Spinal cord (tissue), 10 donors: ENCODE results near the gene HDAC9. TPM values are rescaled to one million over a fixed set of nuclear protein-coding genes. Genes with fewer than 3 reads are reported as not detected.

ENCODE experiments used
- DNase-seq, 6 donors: peaks; one replicate each; pipeline versions ENCODE4 v3.0.0 to v3.0.0-alpha.2; 2013 to 2015; ENCODE audit warnings: low spot score in 6 of 6, low read depth in 4 of 6
- H3K27ac ChIP-seq: one replicate; pipeline ENCODE4 v1.5.1; 2013; ENCODE audit warnings: low read depth, low read length, control low read depth
- H3K27me3 ChIP-seq: one replicate; pipeline ENCODE4 v1.6.1; 2013; ENCODE audit warnings: low read length; ENCODE audit not compliant: control insufficient read depth, insufficient read depth
- H3K36me3 ChIP-seq: one replicate; pipeline ENCODE4 v1.6.1; 2013; ENCODE audit warnings: low read length; ENCODE audit not compliant: control insufficient read depth, insufficient read depth
- H3K4me1 ChIP-seq: one replicate; pipeline ENCODE4 v1.6.1; 2013; ENCODE audit warnings: low read length; ENCODE audit not compliant: control insufficient read depth, insufficient read depth
- H3K4me3 ChIP-seq: one replicate; pipeline ENCODE4 v1.5.1; 2013; ENCODE audit warnings: low read depth, low read length, control low read depth
- H3K9me3 ChIP-seq: one replicate; pipeline ENCODE4 v1.6.1; 2013; ENCODE audit warnings: low read length; ENCODE audit not compliant: control insufficient read depth, insufficient read depth
- WGBS: methylation state at CpG from one replicate; pipeline ENCODE4 v1.1.5; 2013; ENCODE audit warnings: missing lambda C conversion rate; ENCODE audit not compliant: insufficient coverage; 5-methylcytosine and 5-hydroxymethylcytosine counted together
- polyA plus RNA-seq, 2 donors: library from polyadenylated mRNA; unstranded; fragments of 120-200 nt; gene quantifications; one replicate each; pipeline ENCODE4 v1.2.1, GENCODE V29; 2013; ENCODE audit not compliant: insufficient read length in 2 of 2
- total RNA-seq, 2 donors: library from RNA; depleted of rRNA in 1 of 2; stranded (reverse); fragments of 120-200 nt in 1 of 2; fragments of >200 nt in 1 of 2; gene quantifications; one replicate each; pipeline versions ENCODE4 v1.2.3 to v1.2.4, GENCODE V29; 2013 to 2014
- donor health status: healthy.

The HDAC9 gene
- total and polyA plus RNA-seq, 4 donors, result 21.4 to 58.5 (median 29.3) TPM

DNA sequence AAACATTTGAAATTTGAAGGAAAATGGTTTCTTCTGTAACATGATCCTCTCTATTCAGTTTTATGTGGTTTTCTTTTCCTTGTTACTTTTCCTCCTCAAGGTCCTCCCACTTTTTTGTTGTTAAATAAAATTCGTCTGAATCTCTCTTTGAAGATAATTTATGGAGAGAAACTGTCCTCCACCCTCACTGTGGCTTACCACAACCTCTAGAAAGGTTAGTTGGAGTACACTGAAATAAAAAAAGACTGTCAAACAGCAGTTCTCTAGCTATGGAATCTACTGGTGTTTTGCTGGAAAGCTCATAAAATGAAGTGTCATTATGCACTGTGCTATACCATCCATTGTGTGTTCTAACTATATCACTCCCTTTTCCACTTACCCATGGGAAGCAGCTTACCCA, 189.4 kb downstream of the HDAC9 start:
- DNase-seq, result no peak
- H3K9me3 ChIP-seq, result no peaks in the 10 kb centered on the region
- H3K4me3 ChIP-seq, result no peak overlapping the region
- no peaks in the 10 kb centered on the region for H3K27me3 ChIP-seq
- H3K27ac ChIP-seq, result no peak overlapping the region
- no CpG with 5 or more reads among the region's 1 CpG for WGBS
- no peaks in the 10 kb centered on the region for H3K36me3 ChIP-seq
- no peaks in the 10 kb centered on the region for H3K4me1 ChIP-seq

GRCh38 chr7:18685971-18686370, 190.4 kb downstream of the HDAC9 start:
- H3K36me3 ChIP-seq, result no peaks in the 10 kb centered on the region
- no peak for DNase-seq

DNA sequence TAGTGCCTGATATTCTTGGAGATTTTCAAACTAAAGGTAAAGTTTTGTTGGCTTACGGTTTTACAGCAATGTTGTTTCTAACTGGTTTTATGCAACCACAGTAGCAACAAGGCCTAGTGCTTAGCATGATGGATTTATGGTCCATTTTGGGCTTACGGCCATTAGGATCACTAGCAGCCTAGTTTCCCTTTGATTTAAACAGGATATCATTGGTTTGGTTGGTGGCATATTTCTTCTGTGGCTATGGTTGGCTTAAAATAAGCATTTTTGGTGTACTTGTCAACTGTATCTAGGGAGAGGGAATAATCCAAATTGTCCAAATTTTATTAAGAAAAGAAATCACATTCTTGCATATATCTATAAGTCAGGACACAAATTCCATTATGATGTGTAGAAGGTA, 194.0 kb downstream of the HDAC9 start:
- no peaks in the 10 kb centered on the region for H3K27me3 ChIP-seq
- peak in 3 of 6 donors; percentile 7 to 35 (median 7) for DNase-seq
- no CpG with 5 or more reads among the region's 2 CpGs for whole genome bisulfite sequencing
- no peaks in the 10 kb centered on the region for H3K4me1 ChIP-seq
- no peaks in the 10 kb centered on the region for H3K9me3 ChIP-seq
- no peak overlapping the region for H3K4me3 ChIP-seq
- no peaks in the 10 kb centered on the region for H3K36me3 ChIP-seq
- no peak overlapping the region for H3K27ac ChIP-seq

More at GRCh38 chr7:18685971-18686370, 190.4 kb downstream of the HDAC9 start:
- H3K4me1 ChIP-seq, result no peaks in the 10 kb centered on the region
- H3K9me3 ChIP-seq, result no peaks in the 10 kb centered on the region
- H3K27me3 ChIP-seq, result no peaks in the 10 kb centered on the region
- H3K27ac ChIP-seq, result no peak overlapping the region
- H3K4me3 ChIP-seq, result no peak overlapping the region

DNA sequence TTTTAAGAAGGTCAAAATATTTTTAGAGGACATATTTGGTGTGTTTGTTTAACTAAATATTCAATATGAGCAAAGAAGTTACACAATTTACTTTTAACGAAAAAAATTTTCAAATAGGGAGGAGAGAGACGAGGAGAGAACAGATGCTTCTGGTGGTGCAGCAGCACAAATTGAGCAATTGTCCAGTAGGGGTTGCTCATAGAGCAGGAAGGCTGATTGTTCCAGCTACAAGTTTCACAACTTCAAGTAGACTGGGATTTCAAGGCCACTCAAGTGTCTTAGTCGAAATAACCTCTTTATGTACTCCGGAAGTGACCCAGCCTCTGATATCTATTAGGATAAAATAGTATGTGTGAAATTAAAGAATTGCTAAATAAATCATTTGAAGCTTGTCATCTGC, 197.9 kb downstream of the HDAC9 start:
- DNase-seq, result peak in 1 of 6 donors; percentile 35
- Histone ChIP-seq H3K4me3 (no peak overlapping the region), H3K27me3 (no peaks in the 10 kb centered on the region), H3K9me3 (no peaks in the 10 kb centered on the region), H3K36me3 (no peaks in the 10 kb centered on the region), H3K4me1 (no peaks in the 10 kb centered on the region), H3K27ac (no peak overlapping the region)
- no CpG with 5 or more reads among the region's 4 CpGs for WGBS

DNA sequence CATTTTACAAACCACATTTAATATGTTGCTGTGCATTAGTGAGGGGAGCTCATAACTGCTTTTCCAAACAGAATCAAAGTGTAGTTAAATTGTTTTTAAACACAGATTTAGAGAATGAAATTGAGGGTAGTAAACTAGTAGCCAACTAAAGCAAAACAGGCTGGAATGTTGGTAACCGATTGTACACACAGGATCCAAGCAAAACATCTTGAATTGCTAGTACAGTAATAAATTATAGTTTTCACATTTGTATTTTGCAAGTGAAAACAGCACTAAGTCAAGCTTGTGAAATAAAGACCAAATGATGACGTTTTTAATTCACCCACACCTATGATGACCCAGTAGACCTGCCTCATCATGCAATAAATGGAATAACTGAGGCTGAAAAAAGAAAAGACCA, 198.3 kb downstream of the HDAC9 start:
- H3K9me3 ChIP-seq, result no peaks in the 10 kb centered on the region
- H3K36me3 ChIP-seq, result no peaks in the 10 kb centered on the region
- DNase-seq, result no peak
- H3K27ac ChIP-seq, result no peak overlapping the region
- no peaks in the 10 kb centered on the region for H3K27me3 ChIP-seq
- H3K4me1 ChIP-seq, result no peaks in the 10 kb centered on the region
- WGBS, result no CpG with 5 or more reads among the region's 2 CpGs
- no peak overlapping the region for H3K4me3 ChIP-seq

DNA sequence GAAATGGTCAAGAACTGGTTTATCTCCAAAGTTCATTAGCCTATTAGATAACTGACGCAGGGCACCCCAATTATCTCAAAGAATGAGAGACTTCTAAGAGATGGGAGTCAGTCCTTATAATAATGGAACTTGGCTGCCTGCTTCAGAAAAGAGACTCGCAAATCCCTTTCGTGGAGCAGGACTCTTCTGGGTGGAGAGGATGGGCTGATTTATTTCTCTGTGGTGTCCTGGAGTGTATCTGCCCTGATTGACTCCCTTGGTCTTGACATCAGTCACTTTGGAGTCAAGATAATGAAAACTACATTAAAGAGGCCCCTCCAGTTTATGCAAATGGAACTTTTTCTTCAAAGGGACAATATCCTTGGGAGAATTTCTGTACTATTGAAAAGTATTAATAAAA, 198.9 kb downstream of the HDAC9 start:
- no peak for DNase-seq
- no CpG with 5 or more reads among the region's 3 CpGs for WGBS

DNA sequence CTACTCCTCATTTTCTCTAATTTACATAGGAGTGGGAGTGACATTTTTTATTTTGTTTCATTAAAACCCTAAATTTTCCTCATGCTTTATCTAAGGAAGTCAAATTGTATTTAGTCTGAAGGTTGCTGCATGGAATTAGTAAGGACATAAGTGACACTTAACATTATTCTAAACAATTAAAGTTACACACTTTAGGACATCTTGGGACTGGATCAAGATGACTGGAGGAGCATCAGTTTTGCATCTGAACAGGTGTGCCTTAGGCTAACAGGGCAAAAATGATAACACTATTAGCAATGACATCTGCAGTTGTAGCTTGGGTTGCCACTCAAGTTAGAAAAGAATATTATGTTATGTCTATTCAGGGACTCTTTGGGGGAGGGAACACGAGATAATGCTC, 199.4 kb downstream of the HDAC9 start:
- WGBS, result no CpG with 5 or more reads among the region's 1 CpG

More for the DNA sequence above, 198.9 kb downstream of the HDAC9 start:
- H3K36me3 ChIP-seq, result no peaks in the 10 kb centered on the region
- no peaks in the 10 kb centered on the region for H3K9me3 ChIP-seq
- H3K4me3 ChIP-seq, result no peak overlapping the region
- no peaks in the 10 kb centered on the region for H3K27me3 ChIP-seq
- no peaks in the 10 kb centered on the region for H3K4me1 ChIP-seq
- H3K27ac ChIP-seq, result no peak overlapping the region

DNA sequence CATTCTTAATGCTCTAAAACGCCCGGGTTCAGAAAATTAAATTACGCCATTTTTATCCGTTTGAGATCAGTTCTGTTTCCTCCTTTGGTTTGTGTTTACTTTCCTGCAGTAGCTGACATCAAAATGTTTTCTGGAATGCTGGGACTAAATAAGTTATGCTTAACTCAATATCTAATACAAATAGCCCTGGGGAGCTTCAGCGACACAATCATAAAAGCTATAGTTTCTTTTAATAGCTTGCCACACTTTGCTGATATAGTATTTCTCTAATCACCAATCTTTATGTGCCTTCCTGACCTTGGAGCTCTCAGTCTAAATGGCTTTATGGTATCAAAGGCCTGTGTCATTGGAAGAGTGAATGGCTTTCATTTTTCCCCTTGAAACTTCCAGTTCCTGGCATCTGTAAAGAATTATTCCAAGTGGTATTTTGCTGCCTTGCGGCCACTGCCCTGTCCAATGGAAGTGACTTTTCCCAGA, 202.7 kb downstream of the HDAC9 start:
- peak in 1 of 6 donors; percentile 16 for DNase-seq
- Histone ChIP-seq H3K4me1 (no peaks in the 10 kb centered on the region), H3K27me3 (no peaks in the 10 kb centered on the region), H3K9me3 (no peaks in the 10 kb centered on the region), H3K4me3 (no peak overlapping the region), H3K27ac (no peak overlapping the region), H3K36me3 (no peaks in the 10 kb centered on the region)
- 92% methylated on average over 2 of the region's 6 CpGs for WGBS

More for the DNA sequence above, 199.4 kb downstream of the HDAC9 start:
- H3K4me1 ChIP-seq, result no peaks in the 10 kb centered on the region
- H3K36me3 ChIP-seq, result no peaks in the 10 kb centered on the region
- no peak overlapping the region for H3K27ac ChIP-seq
- no peaks in the 10 kb centered on the region for H3K9me3 ChIP-seq
- H3K4me3 ChIP-seq, result no peak overlapping the region
- DNase-seq, result no peak
- H3K27me3 ChIP-seq, result no peaks in the 10 kb centered on the region

GRCh38 chr7:18700147-18700546, 204.6 kb downstream of the HDAC9 start:
- no peak for DNase-seq
- Histone ChIP-seq H3K4me1 (no peaks in the 10 kb centered on the region), H3K9me3 (no peaks in the 10 kb centered on the region), H3K36me3 (no peaks in the 10 kb centered on the region), H3K4me3 (no peak overlapping the region), H3K27ac (no peak overlapping the region), H3K27me3 (no peaks in the 10 kb centered on the region)
- WGBS, result no CpG with 5 or more reads among the region's 7 CpGs

- Histone ChIP-seq H3K27me3 (no peaks in the 10 kb centered on the region), H3K36me3 (no peaks in the 10 kb centered on the region), H3K4me1 (no peaks in the 10 kb centered on the region), H3K27ac (no peak overlapping the region), H3K4me3 (no peak overlapping the region), H3K9me3 (no peaks in the 10 kb centered on the region)
- no peak for DNase-seq
- 70% methylated on average over 14 of the region's 17 CpGs for WGBS
These were observed 206.7 kb downstream of the HDAC9 start for GRCh38 chr7:18702071-18702829.
